Astrocyte of the spinal cord (primary cell): Measurements from ENCODE around the gene EIF3B.
"Not testable (repeated sequence)": the region's sequence is repeated elsewhere in the genome, so short reads cannot be mapped to it uniquely, and the experiment has no call there.

ENCODE experiments used
- DNase-seq: peaks from one replicate; pipeline ENCODE4 v3.0.0; 2011; ENCODE audit warnings: low read depth, low spot score
- H3K4me3 ChIP-seq: 2 replicates; pipeline ENCODE4 v1.5.1; 2011; ENCODE audit warnings: low read depth, mild to moderate bottlenecking, low read length, moderate library complexity
- CTCF ChIP-seq: IDR thresholded peaks from 2 replicates; pipeline ENCODE4 v1.5.1; 2012; ENCODE audit warnings: low read depth, mild to moderate bottlenecking, low read length, inconsistent platforms
- in situ Hi-C: cut with HindIII; loops from 2 replicates; pipeline ENCODE4 v1.10.0; 2017; ENCODE audit warnings: low sequenced_read_pairs

EIF3B gene

GRCh38 chr7:2416650-2417049 is 62.0 kb downstream of the EIF3B start:
- no peak for TF ChIP-seq CTCF
- in situ Hi-C loops: no loop called here
- no peak for DNase-seq
- no peak overlapping the region for H3K4me3 ChIP-seq

GRCh38 chr7:2417178-2417577 is 62.6 kb downstream of the EIF3B start:
- in situ Hi-C loops, H3K4me3 ChIP-seq: not testable (repeated sequence)

GRCh38 chr7:2417981-2418481 is 63.4 kb downstream of the EIF3B start:
- DNase-seq: no peak
- no peak for TF ChIP-seq CTCF
- in situ Hi-C loops: no loop called here
- no peak overlapping the region for H3K4me3 ChIP-seq

More at GRCh38 chr7:2417178-2417577, 62.6 kb downstream of the EIF3B start:
- not testable (repeated sequence) for DNase-seq

- DNase-seq: no peak
- TF ChIP-seq CTCF: no peak
- in situ Hi-C loops: no loop called here
- H3K4me3 ChIP-seq: no peak overlapping the region
These were observed 65.7 kb downstream of the EIF3B start for GRCh38 chr7:2420216-2420933.

GRCh38 chr7:2421943-2422310 is 67.3 kb downstream of the EIF3B start:
- H3K4me3 ChIP-seq: no peak overlapping the region
- in situ Hi-C loops: no loop called here
- TF ChIP-seq CTCF: no peak
- no peak for DNase-seq

GRCh38 chr7:2425749-2426148 is 71.1 kb downstream of the EIF3B start:
- TF ChIP-seq CTCF: no peak
- in situ Hi-C loops: no loop called here
- H3K4me3 ChIP-seq: no peak overlapping the region
- no peak for DNase-seq
